Suprapubic skin (tissue), 4 donors: ENCODE results near the gene CSF1R. TPM values are rescaled to one million over a fixed set of nuclear protein-coding genes. Genes with fewer than 3 reads are reported as not detected.

ENCODE experiments used
- DNase-seq, 2 donors: peaks; one replicate each; pipeline ENCODE4 v3.0.0-alpha.2; 2019; ENCODE audit warnings: low spot score in 2 of 2
- H3K27ac ChIP-seq: fragments of 200-600 bp; sonication (generic); one replicate; pipeline ENCODE4 v1.5.1; 2019
- H3K27me3 ChIP-seq: fragments of 200-600 bp; sonication (generic); one replicate; pipeline ENCODE4 v1.5.1; 2019
- H3K36me3 ChIP-seq: fragments of 200-600 bp; sonication (generic); one replicate; pipeline ENCODE4 v1.5.1; 2019
- H3K4me1 ChIP-seq: fragments of 200-600 bp; sonication (generic); one replicate; pipeline ENCODE4 v1.5.1; 2019
- H3K4me3 ChIP-seq: fragments of 200-600 bp; sonication (generic); one replicate; pipeline ENCODE4 v1.5.1; 2019; ENCODE audit warnings: mild to moderate bottlenecking
- H3K9me3 ChIP-seq: fragments of 200-600 bp; sonication (generic); one replicate; pipeline ENCODE4 v1.5.1; 2019
- CTCF ChIP-seq, 2 donors: fragments of 200-600 bp in 1 of 2; fragments of 450-650 bp in 1 of 2; sonication (generic) in 1 of 2; IDR thresholded peaks; one replicate each; pipeline ENCODE4 v1.5.1; 2016 to 2019; ENCODE audit warnings: antibody characterized with exemption in 2 of 2, mild to moderate bottlenecking in 1 of 2, moderate library complexity in 1 of 2
- EP300 ChIP-seq: sonication (generic); formaldehyde crosslinking; IDR thresholded peaks from one replicate; pipeline ENCODE4 v1.6.1; 2017; ENCODE audit warnings: antibody characterized with exemption
- POLR2A ChIP-seq, 2 donors: fragments of 450-650 bp; IDR thresholded peaks; one replicate each; pipeline ENCODE4 v1.6.1; 2017; ENCODE audit warnings: antibody characterized with exemption in 2 of 2, mild to moderate bottlenecking in 2 of 2, moderate library complexity in 2 of 2
- POLR2AphosphoS5 ChIP-seq, 3 donors: sonication (generic); formaldehyde crosslinking; IDR thresholded peaks; one replicate each; pipeline ENCODE4 v1.6.1; 2017; ENCODE audit warnings: antibody characterized with exemption in 3 of 3
- WGBS: methylation state at CpG from one replicate; pipeline ENCODE4 v1.1.5; 2018; 5-methylcytosine and 5-hydroxymethylcytosine counted together
- total RNA-seq, 4 donors: library from RNA; depleted of rRNA; stranded (reverse); fragments of >200 nt; gene quantifications; one replicate each; pipeline ENCODE4 v1.1.0, GENCODE V29; 2016

The CSF1R gene
- total RNA-seq, 4 donors from 2014 or later: 9.9 to 39.7 (median 19.7) TPM

DNA sequence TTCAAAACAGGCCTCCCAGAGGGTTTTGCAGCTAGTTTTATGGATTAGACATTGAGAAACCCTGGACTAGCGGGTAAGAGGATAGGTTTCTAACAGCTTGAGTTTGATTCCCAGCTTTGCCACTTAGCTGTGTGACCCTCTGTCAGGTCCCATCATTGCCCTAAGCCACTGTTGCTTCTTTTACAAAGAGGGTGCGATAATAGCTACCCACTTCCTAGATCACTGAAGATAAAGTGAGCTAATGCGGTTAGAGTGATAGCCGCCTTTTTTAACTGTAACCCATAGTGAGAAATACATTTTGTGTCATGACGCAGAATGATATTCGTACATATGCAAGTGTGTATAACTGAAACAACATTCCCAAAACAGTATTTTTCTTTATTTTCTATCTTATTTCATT is 40.3 kb downstream of the CSF1R start:
- Histone ChIP-seq H3K4me3 (no peak overlapping the region), H3K27me3 (no peaks in the 10 kb centered on the region), H3K36me3 (peaks cover 100% of the 10 kb centered on the region), H3K4me1 (peaks cover 17% of the 10 kb centered on the region), H3K27ac (no peak overlapping the region), H3K9me3 (no peaks in the 10 kb centered on the region)
- WGBS: 91% methylated on average over 6 of the region's 6 CpGs
- no peak for TF ChIP-seq POLR2AphosphoS5 (IDR thresholded peaks at IDR 0.05)
- no peak for DNase-seq

DNA sequence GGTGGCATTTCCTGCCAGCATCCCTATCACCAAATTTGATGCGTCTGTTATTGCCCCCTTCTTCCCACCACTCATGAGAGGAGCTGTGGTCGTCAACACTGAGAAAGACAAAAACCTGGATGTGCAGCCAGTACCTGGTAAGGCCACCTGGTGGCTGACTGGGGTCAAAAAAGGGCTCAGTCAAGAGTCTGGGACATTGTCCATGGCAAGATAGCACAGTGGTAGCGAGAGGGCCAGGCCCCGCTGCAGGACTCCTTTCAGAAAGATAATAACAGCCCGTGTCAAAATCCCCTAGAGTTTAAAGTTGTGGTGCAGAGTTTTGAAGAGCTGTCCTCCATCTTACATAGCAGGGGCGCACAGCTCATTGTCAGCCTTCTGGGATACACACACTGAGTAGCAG is 40.8 kb downstream of the CSF1R start:
- H3K9me3 ChIP-seq: no peaks in the 10 kb centered on the region
- TF ChIP-seq CTCF (IDR thresholded peaks at IDR 0.05) (no peak), POLR2AphosphoS5 (IDR thresholded peaks at IDR 0.05) (no peak), POLR2A (IDR thresholded peaks at IDR 0.05) (no peak), EP300 (no peak)
- H3K36me3 ChIP-seq: peaks cover 100% of the 10 kb centered on the region
- no peak overlapping the region for H3K4me3 ChIP-seq
- WGBS: 92% methylated on average over 6 of the region's 6 CpGs
- H3K27ac ChIP-seq: no peak overlapping the region
- H3K27me3 ChIP-seq: no peaks in the 10 kb centered on the region
- no peak for DNase-seq
- peaks cover 17% of the 10 kb centered on the region for H3K4me1 ChIP-seq

DNA sequence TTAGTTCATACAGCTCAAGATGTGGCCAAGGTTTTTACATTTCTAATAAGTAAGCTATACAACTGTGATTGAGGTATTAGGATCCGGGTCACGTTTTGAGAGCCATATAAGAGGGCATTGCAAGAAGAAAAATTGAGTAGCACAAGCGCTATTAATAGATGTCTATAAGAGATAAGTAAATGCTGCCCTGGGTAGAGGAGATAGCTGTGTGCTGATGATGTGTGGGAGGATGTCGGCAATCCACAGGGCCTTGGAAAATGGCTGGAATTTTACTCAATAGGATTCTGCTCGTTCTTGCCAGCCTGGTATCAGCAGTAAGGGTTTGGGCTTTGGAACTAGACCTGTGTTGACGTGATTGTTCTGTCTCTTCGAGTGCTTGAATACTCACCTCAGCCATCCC is 41.6 kb downstream of the CSF1R start:
- no peak for DNase-seq
- WGBS: 83% methylated on average over 7 of the region's 7 CpGs
- Histone ChIP-seq H3K36me3 (peaks cover 99% of the 10 kb centered on the region), H3K4me3 (no peak overlapping the region), H3K27ac (no peak overlapping the region), H3K9me3 (no peaks in the 10 kb centered on the region), H3K4me1 (peaks cover 17% of the 10 kb centered on the region), H3K27me3 (no peaks in the 10 kb centered on the region)
- no peak for TF ChIP-seq CTCF (IDR thresholded peaks at IDR 0.05)
- no peak for TF ChIP-seq POLR2AphosphoS5 (IDR thresholded peaks at IDR 0.05)
- TF ChIP-seq EP300: no peak

DNA sequence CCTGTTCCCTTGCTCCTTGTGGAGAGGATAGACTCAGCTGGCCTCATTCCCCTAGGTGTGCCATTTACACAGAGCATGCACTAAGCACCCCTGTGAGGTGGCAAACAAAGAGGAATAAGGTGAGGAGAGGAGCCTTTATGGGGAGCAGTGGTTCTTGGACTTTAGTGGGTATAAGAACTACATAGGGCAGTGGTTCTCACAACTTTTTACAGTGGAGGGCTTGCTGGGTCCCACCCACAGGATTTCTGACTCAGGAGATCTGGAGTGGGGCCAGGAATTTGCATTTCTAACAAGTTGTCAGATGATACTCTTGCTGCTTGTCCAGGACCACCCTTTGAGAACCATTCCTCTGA is 42.0 kb downstream of the CSF1R start:
- Histone ChIP-seq H3K36me3 (peaks cover 98% of the 10 kb centered on the region), H3K27ac (no peak overlapping the region)
- no peak for DNase-seq

GRCh38 chr5:150043657-150044328 is 42.6 kb downstream of the CSF1R start:
- no peak for TF ChIP-seq EP300
- Histone ChIP-seq H3K4me1 (peaks cover 17% of the 10 kb centered on the region), H3K9me3 (no peaks in the 10 kb centered on the region), H3K27ac (no peak overlapping the region), H3K27me3 (no peaks in the 10 kb centered on the region), H3K36me3 (peaks cover 96% of the 10 kb centered on the region), H3K4me3 (no peak overlapping the region)
- no peak for DNase-seq
- 61% methylated on average over 4 of the region's 4 CpGs for WGBS

More for the DNA sequence above, 42.0 kb downstream of the CSF1R start:
- Histone ChIP-seq H3K4me1 (peaks cover 17% of the 10 kb centered on the region), H3K4me3 (no peak overlapping the region), H3K9me3 (no peaks in the 10 kb centered on the region), H3K27me3 (no peaks in the 10 kb centered on the region)
- TF ChIP-seq CTCF (IDR thresholded peaks at IDR 0.05) (no peak), POLR2A (IDR thresholded peaks at IDR 0.05) (no peak), POLR2AphosphoS5 (IDR thresholded peaks at IDR 0.05) (no peak), EP300 (no peak)

GRCh38 chr5:150042459-150042858 is 43.9 kb downstream of the CSF1R start:
- peaks cover 96% of the 10 kb centered on the region for H3K36me3 ChIP-seq
- 89% methylated on average over 3 of the region's 3 CpGs for WGBS

More at GRCh38 chr5:150042459-150042858, 43.9 kb downstream of the CSF1R start:
- H3K27me3 ChIP-seq: no peaks in the 10 kb centered on the region
- TF ChIP-seq POLR2A (IDR thresholded peaks at IDR 0.05) (no peak), POLR2AphosphoS5 (IDR thresholded peaks at IDR 0.05) (no peak), EP300 (no peak), CTCF (IDR thresholded peaks at IDR 0.05) (no peak)
- H3K4me1 ChIP-seq: peaks cover 17% of the 10 kb centered on the region
- H3K27ac ChIP-seq: no peak overlapping the region
- no peaks in the 10 kb centered on the region for H3K9me3 ChIP-seq
- DNase-seq: no peak
- H3K4me3 ChIP-seq: no peak overlapping the region
